K562 (cell line): ENCODE measurements around the gene RUSC2.

Experiments
- ARHGAP35 ChIP-seq: fragments of 450-650 bp; IDR thresholded peaks from 2 replicates; pipeline ENCODE4 v1.6.1; 2018; ENCODE audit not compliant: partially characterized antibody
- JUN ChIP-seq, 2 experiments: sonication (generic) in 1 of 2; formaldehyde crosslinking in 1 of 2; IDR thresholded peaks; 2 replicates each; pipeline versions ENCODE4 v1.6.1 to v1.8.0; 2012 to 2022; ENCODE audit warnings: borderline replicate concordance in 2 of 2, mild to moderate bottlenecking in 2 of 2, improper control_type of control experiment in 1 of 2, low read depth in 1 of 2, low read length in 1 of 2, missing genetic modification reagents in 1 of 2
- MAFK ChIP-seq: IDR thresholded peaks from 2 replicates; pipeline ENCODE4 v1.6.1; 2011; ENCODE audit warnings: low read length, improper control_type of control experiment
- NR2C1 ChIP-seq, 2 experiments: fragments of 450-650 bp; IDR thresholded peaks; 2 replicates each; pipeline ENCODE4 v1.6.1; 2017; ENCODE audit warnings: mild to moderate bottlenecking in 2 of 2, antibody characterized with exemption in 1 of 2, inconsistent platforms in 1 of 2, missing compliant biosample characterization in 1 of 2, missing genetic modification characterization in 1 of 2
- ZNF239 ChIP-seq: fragments of 250-450 bp; sonication (Bioruptor Pico); IDR thresholded peaks from 2 replicates; pipeline ENCODE4 v1.4.0; 2020; ENCODE audit warnings: mild to moderate bottlenecking
- ZNF3 ChIP-seq: fragments of 250-450 bp; sonication (Bioruptor Pico); IDR thresholded peaks from 2 replicates; pipeline ENCODE4 v1.5.0; 2021; ENCODE audit warnings: mild to moderate bottlenecking, moderate library complexity
- ZNF408 ChIP-seq: fragments of 250-450 bp; sonication (Bioruptor Pico); IDR thresholded peaks from 2 replicates; pipeline ENCODE4 v1.4.0; 2020; ENCODE audit warnings: low read depth, mild to moderate bottlenecking, moderate library complexity

- TF ChIP-seq ARHGAP35 (no peak), JUN (IDR thresholded peaks at IDR 0.05; ENCODE audit: borderline replicate concordance, low read depth, low read length) (no peak), JUN (CRISPR knock-in tag; IDR thresholded peaks at IDR 0.05; ENCODE audit: borderline replicate concordance) (no peak), ZNF3 (CRISPR knock-in tag) (no peak), NR2C1 (IDR thresholded peaks at IDR 0.05) (no peak), NR2C1 (tag; IDR thresholded peaks at IDR 0.05) (no peak), ZNF408 (CRISPR knock-in tag) (no peak), MAFK (no peak), ZNF239 (no peak)
Observed at GRCh38 chr9:35511453-35511852, 21.5 kb downstream of the RUSC2 start.
